Lower leg skin (tissue), 3 donors: ENCODE data around the gene SF1.

Experiments
- CTCF ChIP-seq, 3 donors: fragments of 450-650 bp; IDR thresholded peaks; one replicate each; pipeline ENCODE4 v1.5.1; 2016; ENCODE audit warnings: antibody characterized with exemption in 3 of 3, mild to moderate bottlenecking in 3 of 3, moderate library complexity in 2 of 3
- POLR2A ChIP-seq, 2 donors: fragments of 450-650 bp; IDR thresholded peaks; one replicate each; pipeline ENCODE4 v1.6.1; 2016 to 2017; ENCODE audit warnings: antibody characterized with exemption in 2 of 2, mild to moderate bottlenecking in 1 of 2, moderate library complexity in 1 of 2

DNA sequence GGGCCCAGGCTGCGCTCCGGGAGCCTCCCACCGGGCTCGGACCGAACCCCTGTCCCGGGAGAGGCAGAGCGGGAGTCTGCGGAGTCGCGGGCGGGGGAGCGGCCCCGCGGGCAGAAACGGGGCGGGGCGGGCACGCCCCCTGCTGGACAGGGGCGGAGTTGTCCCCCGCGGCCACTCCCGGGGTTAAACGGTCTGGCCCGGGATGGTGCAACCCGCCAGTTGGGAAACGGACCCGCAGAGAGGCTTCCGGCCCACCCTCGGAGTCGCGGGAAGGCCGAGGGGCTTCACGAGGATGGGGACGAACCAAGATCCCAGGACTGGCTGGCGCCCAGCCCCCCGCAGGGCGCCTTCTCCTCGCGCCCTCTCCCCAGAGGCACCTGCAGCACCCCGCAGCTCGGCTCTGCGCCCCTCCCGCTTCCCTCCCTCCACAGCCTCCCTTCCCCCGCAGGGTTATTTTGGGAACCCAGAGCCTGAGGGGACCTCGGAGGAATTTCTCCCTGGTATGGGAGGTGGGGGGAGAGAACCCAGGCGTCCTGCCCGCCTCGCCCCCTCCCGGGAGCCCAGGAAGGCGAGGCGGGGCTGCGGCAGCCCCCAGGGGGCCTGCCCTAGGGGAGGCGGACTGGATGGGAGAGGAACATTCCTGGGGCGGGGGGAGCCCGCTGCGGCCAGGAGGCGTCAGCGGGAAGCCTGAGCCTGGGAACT, 35.3 kb downstream of the SF1 start:
- TF ChIP-seq CTCF (IDR thresholded peaks at IDR 0.05): no peak
- no peak for TF ChIP-seq POLR2A (IDR thresholded peaks at IDR 0.05)
